ENCODE data around the gene ESPN.
A peak's percentile ranks its signal among the peaks of the same experiment; 100 is the strongest.
"Not testable (repeated sequence)": the region's sequence is repeated elsewhere in the genome, so short reads cannot be mapped to it uniquely, and the experiment has no call there.

ESPN gene

GRCh38 chr1:6392809-6393399 lies 31.7 kb upstream of the ESPN start:
- peak overlapping the region; percentile 74 for H2AFZ ChIP-seq (ENCODE audit: low read depth, low read length)
- H3K4me1 ChIP-seq (ENCODE audit: insufficient read depth, low read length) = peaks cover 43% of the 10 kb centered on the region
- H3K27ac ChIP-seq (ENCODE audit: low read length) = peak overlapping the region; percentile 84
- peaks cover 35% of the 10 kb centered on the region for H4K20me1 ChIP-seq (ENCODE audit: insufficient read depth, low read length)
- ATAC-seq (ENCODE audit: insufficient read depth, low read depth) = no peak; the same call in 2 of the 3 replicates
- H3K9ac ChIP-seq (ENCODE audit: low read depth, low read length) = peak overlapping the region; percentile 95
- TF ChIP-seq CTCF (IDR thresholded peaks at IDR 0.05; ENCODE audit: borderline replicate concordance, extremely low read depth, low read length, poor library complexity, severe bottlenecking) = no peak
- TF ChIP-seq EZH2 (IDR thresholded peaks at IDR 0.05; ENCODE audit: borderline replicate concordance, low read depth, low read length, severe bottlenecking) = no peak
- peak overlapping the region; percentile 93 to 98 for H3K4me3 ChIP-seq (ENCODE audit: low read depth in 1 of 2, low read length in 2 of 2)
- no peaks in the 10 kb centered on the region for H3K27me3 ChIP-seq (ENCODE audit: insufficient read depth, low read length, poor library complexity)
- peak overlapping the region; percentile 96 for H3K4me2 ChIP-seq (ENCODE audit: insufficient read depth, low read length)
- no peak for DNase-seq
- no peaks in the 10 kb centered on the region for H3K9me3 ChIP-seq (ENCODE audit: insufficient read depth, low read length, severe bottlenecking)
- H3K79me2 ChIP-seq (ENCODE audit: insufficient read depth, low read length) = peaks cover 57% of the 10 kb centered on the region
- peaks cover 9% of the 10 kb centered on the region; the same call in 1 of the 2 replicates for H3K36me3 ChIP-seq (ENCODE audit: insufficient read depth, low read length)

- H4K20me1 ChIP-seq (ENCODE audit: insufficient read depth, low read length) = peaks cover 35% of the 10 kb centered on the region
- no peaks in the 10 kb centered on the region for H3K9me3 ChIP-seq (ENCODE audit: insufficient read depth, low read length, severe bottlenecking)
- peak within 1 kb of the TSS; percentile 93 to 98 for H3K4me3 ChIP-seq (ENCODE audit: low read depth in 1 of 2, low read length in 2 of 2)
- peak; percentile 79 for ATAC-seq (ENCODE audit: insufficient read depth, low read depth)
- H3K36me3 ChIP-seq (ENCODE audit: insufficient read depth, low read length) = peaks cover 9% of the 10 kb centered on the region; the same call in 1 of the 2 replicates
- H3K4me2 ChIP-seq (ENCODE audit: insufficient read depth, low read length) = peak within 1 kb of the TSS; percentile 96
- H3K27ac ChIP-seq (ENCODE audit: low read length) = peak within 1 kb of the TSS; percentile 94
- H3K27me3 ChIP-seq (ENCODE audit: insufficient read depth, low read length, poor library complexity) = no peaks in the 10 kb centered on the region
- H3K4me1 ChIP-seq (ENCODE audit: insufficient read depth, low read length) = peaks cover 43% of the 10 kb centered on the region
- peaks cover 51% of the 10 kb centered on the region for H3K79me2 ChIP-seq (ENCODE audit: insufficient read depth, low read length)
- DNase-seq = peak; percentile 94
- peak within 1 kb of the TSS; percentile 95 for H3K9ac ChIP-seq (ENCODE audit: low read depth, low read length)
- peak within 1 kb of the TSS; percentile 75 for H2AFZ ChIP-seq (ENCODE audit: low read depth, low read length)
- TF ChIP-seq CTCF (IDR thresholded peaks at IDR 0.05; ENCODE audit: borderline replicate concordance, extremely low read depth, low read length, poor library complexity, severe bottlenecking) = peak; percentile 36
- no peak for TF ChIP-seq EZH2 (IDR thresholded peaks at IDR 0.05; ENCODE audit: borderline replicate concordance, low read depth, low read length, severe bottlenecking)
These were observed 31.0 kb upstream of the ESPN start, which contains the start of gene ACOT7 for GRCh38 chr1:6393400-6394187. ACOT7 (minus strand) TSS chr1:6393767; CDS start chr1:6393399, 368 bp downstream.

GRCh38 chr1:6395130-6395529 lies 29.4 kb upstream of the ESPN start:
- H4K20me1 ChIP-seq (ENCODE audit: insufficient read depth, low read length) = peaks cover 22% of the 10 kb centered on the region
- H3K4me2 ChIP-seq (ENCODE audit: insufficient read depth, low read length); H2AFZ ChIP-seq (ENCODE audit: low read depth, low read length); H3K27me3 ChIP-seq (ENCODE audit: insufficient read depth, low read length, poor library complexity); H3K36me3 ChIP-seq (ENCODE audit: insufficient read depth, low read length); H3K4me3 ChIP-seq (ENCODE audit: low read depth in 1 of 2, low read length in 2 of 2); H3K9ac ChIP-seq (ENCODE audit: low read depth, low read length); H3K9me3 ChIP-seq (ENCODE audit: insufficient read depth, low read length, severe bottlenecking); ATAC-seq (ENCODE audit: insufficient read depth, low read depth): not testable (repeated sequence)
- DNase-seq = peak; percentile 60
- H3K79me2 ChIP-seq (ENCODE audit: insufficient read depth, low read length) = peaks cover 37% of the 10 kb centered on the region
- peak overlapping the region; percentile 32 for H3K27ac ChIP-seq (ENCODE audit: low read length)
- H3K4me1 ChIP-seq (ENCODE audit: insufficient read depth, low read length) = peaks cover 38% of the 10 kb centered on the region

- not testable (repeated sequence) for DNase-seq; H3K27ac ChIP-seq (ENCODE audit: low read length); H3K4me3 ChIP-seq (ENCODE audit: low read depth in 1 of 2, low read length in 2 of 2); H3K9me3 ChIP-seq (ENCODE audit: insufficient read depth, low read length, severe bottlenecking); H3K36me3 ChIP-seq (ENCODE audit: insufficient read depth, low read length); ATAC-seq (ENCODE audit: insufficient read depth, low read depth); H3K27me3 ChIP-seq (ENCODE audit: insufficient read depth, low read length, poor library complexity); H3K4me2 ChIP-seq (ENCODE audit: insufficient read depth, low read length); H2AFZ ChIP-seq (ENCODE audit: low read depth, low read length); H3K9ac ChIP-seq (ENCODE audit: low read depth, low read length)
- H3K79me2 ChIP-seq (ENCODE audit: insufficient read depth, low read length) = peaks cover 30% of the 10 kb centered on the region
- H4K20me1 ChIP-seq (ENCODE audit: insufficient read depth, low read length) = peaks cover 18% of the 10 kb centered on the region
- peaks cover 32% of the 10 kb centered on the region for H3K4me1 ChIP-seq (ENCODE audit: insufficient read depth, low read length)
These were observed 28.8 kb upstream of the ESPN start for GRCh38 chr1:6395781-6396244.
